HG03108 (cell line): ENCODE data around the gene RIMBP2.
"Not testable (repeated sequence)": the region's sequence is repeated elsewhere in the genome, so short reads cannot be mapped to it uniquely, and the experiment has no call there.

ENCODE experiments used
- ATAC-seq: cut with Tn5 transposase; IDR thresholded peaks from one replicate; pipeline ENCODE4 v1.9.1; 2021; ENCODE audit warnings: moderate library complexity; ENCODE audit not compliant: unreplicated experiment

The RIMBP2 gene

DNA sequence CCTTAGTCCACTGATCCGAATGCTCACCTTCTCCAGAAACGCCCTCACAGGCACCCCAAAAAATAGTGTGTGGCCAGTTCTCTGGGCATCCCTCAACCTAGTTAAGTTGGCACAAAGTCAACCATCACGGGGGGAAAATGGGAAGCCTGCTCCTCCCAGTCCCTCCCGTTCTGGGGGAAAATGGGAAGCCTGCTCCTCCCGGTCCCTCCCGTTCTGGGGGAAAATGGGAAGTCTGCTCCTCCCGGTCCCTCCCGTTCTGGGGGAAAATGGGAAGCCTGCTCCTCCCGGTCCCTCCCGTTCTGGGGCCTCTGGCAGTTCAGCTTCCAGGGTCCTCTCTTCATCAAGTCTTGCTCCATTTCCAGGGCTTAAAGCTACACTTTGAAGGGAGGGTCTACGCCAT is 106.1 kb downstream of the RIMBP2 start:
- no peak for ATAC-seq

DNA sequence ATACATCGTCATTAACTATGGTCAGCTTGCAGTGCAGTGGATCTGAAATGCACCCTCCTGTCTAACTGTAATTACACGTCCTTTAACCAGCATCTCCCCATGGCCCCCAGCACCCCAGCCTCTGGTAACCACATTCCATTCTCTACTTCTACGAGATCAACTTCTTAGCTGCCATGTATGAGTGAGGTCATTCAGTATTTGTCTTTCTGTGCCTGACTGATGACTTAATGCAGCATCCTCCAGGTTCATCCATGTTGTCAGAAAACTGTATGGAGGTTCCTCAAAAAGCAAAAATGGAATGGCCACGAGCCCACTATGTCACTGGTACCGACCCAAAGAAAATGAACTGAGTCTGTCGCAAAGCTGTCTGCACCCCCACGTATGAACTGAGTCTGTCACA is 107.3 kb downstream of the RIMBP2 start:
- ATAC-seq = no peak

DNA sequence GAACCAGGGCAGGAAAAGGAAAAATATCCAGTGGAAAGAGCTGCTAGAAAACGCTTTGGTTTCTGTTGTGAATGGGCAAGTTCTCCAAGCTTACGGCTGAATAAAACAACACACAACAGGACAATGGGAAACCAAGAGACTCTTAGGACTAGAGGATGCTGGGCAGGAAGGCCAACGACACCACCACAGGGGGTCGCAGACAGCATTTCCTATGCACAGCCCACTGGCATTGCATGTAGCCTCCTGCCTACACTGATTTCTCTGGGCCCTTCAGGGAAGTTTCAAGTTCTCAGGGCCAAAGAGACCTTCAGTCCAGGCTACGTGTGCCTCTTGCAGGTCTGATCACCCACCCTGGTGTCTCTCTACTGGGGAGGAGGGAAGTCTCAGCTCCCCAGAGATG is 108.0 kb downstream of the RIMBP2 start:
- ATAC-seq = no peak

DNA sequence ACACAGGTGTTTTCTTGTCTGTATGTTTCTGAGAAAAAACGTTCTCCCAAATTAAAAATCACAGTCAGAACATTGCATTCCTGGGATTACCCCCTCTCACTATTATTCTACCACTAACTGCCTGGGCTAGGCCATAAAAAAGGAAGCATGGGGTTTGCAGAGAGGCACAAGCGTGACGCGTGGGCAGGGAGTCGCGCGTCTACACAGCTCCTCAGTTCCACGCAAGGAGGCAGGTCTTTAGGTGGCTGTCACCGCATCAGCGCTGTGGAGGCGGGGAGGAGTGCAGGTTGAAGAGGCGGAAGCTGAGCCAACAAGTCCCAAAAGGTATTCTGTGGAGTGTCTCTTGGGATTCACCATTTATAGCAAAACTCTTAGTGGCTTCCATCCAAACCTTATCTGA is 109.9 kb downstream of the RIMBP2 start:
- ATAC-seq = no peak

DNA sequence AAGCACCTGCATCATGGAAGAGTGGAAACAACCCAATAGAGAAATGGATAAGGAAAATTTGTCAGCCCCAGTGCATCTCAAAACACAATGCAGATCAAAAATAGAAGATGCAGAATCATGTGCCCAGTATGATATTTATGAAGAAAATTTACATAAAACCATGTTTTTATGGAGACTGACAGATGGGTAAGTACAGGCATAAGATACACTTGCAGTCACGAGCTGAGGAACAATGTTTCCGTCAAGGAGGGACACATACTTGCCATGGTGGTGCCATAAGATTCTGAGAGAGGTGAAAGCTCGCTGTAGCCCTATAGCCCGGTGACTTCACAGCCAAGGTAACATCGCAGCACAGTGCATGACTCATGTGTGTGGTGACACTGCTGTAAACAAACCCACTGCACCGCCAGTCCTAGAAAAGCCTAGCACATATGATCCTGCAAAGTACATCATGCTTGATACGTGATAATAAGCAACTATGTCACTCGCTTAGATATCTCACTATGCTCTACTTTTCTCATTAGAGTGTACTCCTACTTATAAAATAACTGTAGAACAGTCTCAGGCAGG is 112.6 kb downstream of the RIMBP2 start:
- ATAC-seq = no peak

DNA sequence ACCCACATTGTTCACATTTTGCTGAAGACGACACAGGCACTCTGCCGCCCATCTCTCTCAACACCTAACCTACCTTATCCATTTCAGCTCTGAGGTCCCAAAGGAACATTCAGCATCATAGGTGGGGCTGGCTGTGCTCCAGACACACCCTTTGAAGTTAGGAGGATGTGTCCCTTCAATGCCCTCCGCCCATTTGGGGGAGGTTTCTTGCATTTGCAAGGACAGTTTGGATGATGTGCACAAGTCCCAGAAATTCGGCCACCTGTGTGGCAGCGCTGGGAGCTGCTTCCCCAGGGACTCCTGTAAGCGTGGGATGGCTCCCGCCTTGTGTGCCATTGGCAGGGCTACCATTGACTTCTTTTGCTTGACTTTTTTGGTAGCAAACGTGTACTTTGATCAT is 113.8 kb downstream of the RIMBP2 start:
- ATAC-seq = no peak

DNA sequence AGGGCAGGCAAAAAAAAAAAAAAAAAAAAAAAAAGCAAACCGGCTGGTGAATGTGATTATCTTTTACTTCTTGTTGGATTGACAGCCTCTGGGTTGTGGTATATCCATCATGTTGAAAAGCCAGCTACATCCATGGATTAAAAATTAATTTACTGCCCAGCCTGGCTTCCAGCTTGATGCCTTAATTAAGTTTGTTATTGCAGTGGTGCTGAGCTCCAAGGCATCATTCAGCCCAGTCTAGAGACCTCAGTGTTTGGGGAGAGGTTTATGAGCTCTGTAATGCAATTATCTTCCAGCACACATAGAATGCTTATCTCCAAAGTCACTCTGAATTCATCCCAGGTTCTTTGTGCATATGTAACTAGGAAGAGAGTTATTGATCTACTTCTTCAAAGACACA is 114.8 kb downstream of the RIMBP2 start:
- no peak for ATAC-seq

DNA sequence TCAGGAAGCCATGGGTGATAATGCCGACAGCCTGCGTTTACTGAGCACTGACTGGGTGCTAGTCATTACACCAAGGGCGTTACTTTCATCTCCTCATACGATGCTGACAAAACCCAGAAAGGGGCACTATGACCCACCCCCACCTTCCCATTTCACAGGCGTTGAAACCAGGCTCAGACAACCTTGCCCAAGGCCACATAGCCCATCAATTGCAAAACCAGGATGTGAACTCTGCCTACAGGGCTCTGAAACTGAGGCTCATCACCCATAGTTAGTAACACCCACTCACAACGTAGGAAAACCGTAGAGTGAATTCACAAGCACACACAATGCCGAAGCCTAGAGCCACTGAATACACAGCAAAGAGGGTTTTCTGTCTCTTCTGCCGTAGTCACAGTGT is 119.9 kb downstream of the RIMBP2 start:
- ATAC-seq = no peak

DNA sequence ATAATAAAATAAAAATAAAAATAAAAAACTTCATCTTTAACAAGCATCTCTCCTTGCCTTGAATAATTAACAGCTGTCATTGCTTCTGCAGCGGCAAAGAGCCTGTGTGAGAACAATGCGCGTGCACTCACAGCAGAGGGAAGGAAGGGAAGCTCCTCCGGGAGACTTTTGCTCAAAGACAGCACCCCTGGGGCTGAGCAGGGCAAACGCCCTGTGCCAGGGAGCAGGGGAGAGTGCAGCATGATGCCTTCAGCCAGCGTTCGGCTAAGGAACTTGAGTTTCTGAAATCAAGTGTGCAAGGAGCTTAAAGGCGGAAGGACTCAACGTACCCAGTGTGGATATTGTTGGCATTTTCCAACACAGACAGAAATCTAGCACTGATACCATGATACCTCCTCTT is 120.5 kb downstream of the RIMBP2 start:
- ATAC-seq = no peak

DNA sequence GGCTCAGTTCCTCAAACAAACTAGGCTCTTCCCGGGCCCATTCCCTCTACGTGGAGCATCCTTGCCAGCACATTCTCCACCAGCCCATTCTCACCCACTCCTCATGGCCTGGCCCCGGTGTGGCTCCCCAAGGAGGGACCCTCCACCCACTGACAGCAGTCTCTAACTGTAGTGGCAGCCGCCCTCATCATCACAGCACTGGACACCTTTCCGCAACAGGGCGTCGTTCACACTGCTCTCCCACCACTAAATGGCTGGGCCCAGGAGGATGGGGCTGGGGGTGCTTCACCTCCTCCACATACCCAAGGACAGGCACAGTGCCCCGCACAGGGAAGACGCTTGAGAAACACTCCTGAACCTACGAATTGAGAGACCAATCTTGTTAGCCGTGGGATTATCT is 123.0 kb downstream of the RIMBP2 start:
- no peak for ATAC-seq

DNA sequence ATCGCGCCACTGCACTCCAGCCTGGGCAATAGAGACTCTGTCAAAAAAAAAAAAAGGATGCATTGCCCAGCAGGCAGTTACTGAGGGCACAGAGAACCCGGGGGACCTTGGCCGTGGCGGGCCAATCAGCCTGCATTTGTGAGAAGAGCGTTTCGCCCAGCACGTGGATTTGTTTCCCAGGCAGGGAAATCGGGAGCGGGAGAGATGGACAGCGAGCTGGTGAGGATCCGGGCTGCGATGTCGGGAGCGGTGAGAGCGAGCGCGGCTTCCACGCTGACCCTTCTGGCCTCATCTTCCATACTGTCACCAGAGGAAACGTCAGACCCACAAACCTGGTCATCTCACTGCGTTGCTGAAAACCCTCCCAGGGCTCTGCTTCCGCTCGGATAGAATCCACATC is 123.5 kb downstream of the RIMBP2 start:
- ATAC-seq = no peak

DNA sequence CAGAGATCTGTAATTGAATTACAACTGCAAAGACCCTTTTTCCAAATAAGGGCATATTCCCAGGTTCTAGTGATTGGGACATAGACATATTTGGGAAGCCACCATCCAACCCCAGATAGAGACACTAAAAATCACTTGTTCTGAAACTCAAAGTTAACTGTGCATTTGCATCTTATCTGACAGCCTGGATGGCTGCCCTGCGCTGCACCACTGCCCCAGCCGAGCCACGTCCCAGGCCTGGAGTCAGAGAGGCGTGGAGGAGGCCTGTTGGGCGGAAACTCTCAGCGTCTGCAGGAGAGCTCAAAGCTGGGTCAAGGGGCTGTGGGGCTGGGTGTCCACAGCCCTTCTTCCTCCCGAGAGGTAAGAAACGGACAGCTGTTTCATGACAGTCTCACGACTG is 124.4 kb downstream of the RIMBP2 start:
- no peak for ATAC-seq

DNA sequence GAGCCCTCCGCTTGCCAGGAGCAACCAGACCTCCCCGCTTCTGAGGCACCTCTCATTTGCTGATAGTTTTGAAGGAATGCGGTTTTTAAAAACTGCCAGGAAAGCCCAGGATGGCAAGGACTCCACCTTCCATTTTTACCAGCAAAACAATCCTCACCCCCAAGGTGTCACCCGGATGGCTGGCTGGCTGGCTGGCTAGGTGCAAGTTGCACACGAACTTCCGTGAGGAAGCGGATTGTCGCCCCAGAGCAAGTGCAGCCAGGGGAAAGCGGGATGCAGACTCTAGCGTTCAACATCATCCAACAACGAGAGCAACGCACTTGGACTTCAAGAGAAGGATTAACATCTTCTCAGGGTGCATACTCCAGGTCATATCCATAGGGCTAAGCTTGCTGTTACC is 125.4 kb downstream of the RIMBP2 start:
- no peak for ATAC-seq

DNA sequence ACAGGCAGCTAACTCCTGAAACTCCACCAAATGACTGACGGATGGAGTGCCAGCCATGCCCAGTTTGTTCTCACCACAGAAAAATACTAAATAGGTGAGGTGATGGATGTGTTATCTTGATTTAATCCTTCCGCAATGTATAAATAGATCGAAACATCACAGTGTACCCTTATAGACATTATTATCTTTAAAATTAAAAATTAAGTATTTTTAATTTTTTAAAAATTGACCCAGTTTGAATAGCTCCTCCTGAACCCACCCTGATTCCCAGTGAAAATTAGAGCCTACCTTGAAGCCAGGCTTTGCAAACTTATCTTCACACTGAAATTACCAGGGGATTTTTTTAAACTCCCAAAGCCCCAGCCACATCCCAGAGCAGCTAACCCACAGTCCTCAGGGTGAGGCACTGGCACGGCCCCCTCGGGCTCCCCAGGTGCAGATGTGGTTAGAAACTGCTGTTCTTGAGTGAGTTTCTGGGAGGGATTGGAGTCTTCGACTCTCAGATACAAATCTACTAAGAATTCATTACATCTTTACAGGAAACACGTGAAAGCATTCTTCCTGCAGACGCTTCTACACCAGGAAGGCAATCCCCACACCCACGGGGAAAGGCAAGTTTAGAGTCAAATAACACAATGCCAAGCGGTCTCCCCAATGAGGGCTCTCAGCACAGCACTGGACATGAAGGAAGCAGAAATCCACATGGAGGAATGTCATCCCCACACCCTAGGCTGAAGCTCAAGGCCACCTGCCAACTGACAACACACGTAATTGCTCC is 126.4 kb downstream of the RIMBP2 start:
- no peak for ATAC-seq

DNA sequence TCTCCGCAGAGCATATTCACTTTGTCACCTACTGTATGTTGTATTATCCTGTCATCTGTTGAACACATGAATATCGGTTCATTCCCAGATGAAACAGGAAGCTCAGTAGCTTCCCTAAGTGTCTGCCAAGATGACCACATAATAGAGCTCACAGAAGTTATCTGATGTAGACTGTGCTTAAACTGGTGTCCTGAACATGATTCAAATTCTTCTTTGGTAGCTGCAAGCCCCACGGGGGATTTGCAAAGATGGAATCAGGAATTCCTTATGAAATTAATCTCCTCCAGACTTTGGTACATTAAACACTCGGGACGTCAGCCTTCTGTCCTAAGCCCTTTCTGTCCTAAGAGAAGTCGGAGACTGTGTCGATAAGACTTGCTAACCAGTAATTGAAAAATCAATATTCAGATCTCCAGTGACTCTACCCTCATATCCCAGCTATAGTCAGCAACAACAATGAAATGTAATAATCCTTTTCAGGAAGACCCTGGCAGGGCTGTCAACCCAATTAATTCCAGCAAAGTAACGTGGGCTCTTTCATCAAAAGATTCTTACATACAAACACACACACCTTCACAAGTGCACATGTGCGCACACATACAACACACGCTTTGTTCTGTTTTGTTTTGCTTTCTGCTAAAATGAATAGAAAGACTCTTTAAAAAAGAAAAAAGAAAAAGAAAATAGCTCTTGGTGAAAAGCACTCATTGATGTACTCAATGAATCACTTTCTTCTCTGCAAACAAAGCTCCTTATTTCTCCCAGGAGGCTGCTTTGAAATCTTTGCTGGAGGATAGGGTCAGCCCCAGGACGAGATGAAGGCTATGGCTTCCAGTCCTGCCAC is 127.2 kb downstream of the RIMBP2 start:
- ATAC-seq = no peak

DNA sequence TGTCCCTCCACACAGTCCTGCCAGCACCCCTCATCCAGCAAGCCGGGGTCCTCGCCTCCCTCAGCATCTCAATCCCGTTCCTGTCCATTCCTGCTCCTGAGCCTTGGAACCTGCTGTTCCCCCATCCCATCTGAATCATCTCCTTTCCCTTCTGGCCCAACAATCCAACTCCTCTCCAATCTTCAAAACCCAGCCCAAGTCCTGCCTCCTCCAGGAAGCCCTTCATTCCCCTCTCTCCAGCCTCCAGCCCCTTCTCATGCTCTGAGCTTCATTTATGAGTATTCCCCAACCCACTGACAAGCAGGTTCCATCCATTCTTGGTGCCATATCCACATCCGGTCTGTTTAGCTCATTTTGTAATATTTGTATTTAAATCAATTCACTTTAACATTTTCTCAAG is 128.1 kb downstream of the RIMBP2 start:
- no peak for ATAC-seq

DNA sequence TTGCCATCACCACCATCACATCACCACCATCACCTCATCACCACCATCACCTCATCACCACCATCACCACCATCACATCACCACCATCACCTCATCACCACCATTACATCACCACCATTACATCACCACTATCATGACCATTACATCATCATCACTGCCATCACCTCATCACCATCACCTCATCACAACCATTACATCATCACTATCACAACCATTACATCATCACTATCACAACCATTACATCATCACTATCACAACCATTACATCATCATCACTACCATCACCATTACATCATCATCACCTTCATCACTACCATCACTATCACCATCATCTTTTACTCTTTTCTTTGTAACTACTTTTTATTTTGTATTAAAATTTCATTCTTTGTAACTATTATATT is 131.6 kb downstream of the RIMBP2 start:
- not testable (repeated sequence) for ATAC-seq

DNA sequence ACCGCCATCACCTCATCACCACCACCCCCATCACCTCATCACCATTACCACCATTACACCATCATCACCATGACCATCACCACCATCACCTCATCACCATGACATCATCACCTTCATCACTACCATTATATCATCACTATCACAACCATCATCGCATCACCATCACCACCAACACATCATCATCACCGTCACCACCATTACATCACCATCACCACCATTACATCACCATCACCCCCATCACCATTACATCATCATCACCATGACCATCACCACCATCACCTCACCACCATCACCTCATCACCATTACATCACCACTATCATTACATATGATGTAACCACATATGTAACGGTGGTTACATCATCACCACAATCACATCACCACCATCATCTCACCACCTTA is 132.3 kb downstream of the RIMBP2 start:
- no peak for ATAC-seq

DNA sequence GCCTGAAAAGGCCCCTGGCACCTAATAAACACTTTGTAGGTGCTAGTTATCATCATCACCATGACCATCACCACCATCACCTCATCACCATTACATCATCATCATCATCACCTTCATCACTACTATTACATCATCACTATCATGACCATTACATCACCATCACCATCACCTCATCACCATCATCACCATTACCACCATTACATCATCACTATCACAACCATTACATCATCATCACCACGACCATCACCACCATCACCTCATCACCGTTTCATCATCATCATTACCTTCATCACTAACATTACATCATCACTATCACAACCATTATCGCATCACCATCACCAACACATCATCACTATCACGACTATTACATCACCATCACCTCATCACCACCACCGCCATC is 132.8 kb downstream of the RIMBP2 start:
- no peak for ATAC-seq

DNA sequence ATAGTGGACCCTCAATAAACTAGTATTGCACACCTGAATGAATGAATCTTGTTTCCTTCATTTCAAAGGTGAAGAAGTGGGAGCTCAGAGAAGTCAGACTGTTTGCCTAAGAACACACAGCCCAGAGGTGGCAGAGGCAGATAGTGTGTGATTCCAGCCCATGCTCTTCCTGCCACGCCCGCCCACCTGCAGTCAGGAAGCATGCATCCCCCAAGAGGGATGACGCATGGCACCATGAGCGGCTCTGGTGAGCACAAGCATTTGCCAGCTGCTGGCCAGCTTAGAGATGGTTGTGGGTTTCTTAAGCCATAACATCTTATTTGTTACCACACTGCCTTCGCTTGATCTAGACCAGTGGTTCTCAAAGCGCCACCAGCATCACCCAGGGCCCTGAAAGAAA is 133.8 kb downstream of the RIMBP2 start:
- no peak for ATAC-seq

DNA sequence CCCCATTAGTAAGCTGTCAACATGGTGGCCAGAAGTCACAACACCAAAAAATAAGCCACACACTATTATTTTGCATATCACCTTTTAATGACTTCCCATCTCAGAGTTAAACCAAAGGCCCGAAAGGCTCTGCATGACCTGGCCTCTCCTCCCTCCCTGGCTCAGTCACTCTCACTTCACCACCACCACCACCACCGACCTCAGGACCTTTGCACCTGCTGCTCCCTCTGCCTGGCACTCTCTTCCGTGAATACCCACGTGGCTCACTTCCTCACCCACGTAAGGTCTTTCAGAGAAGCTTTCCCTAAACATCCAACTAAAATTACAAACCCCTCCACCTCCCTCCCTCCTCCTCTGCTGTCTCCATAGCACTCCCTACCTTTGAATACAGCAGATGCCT is 134.3 kb downstream of the RIMBP2 start:
- ATAC-seq = no peak

DNA sequence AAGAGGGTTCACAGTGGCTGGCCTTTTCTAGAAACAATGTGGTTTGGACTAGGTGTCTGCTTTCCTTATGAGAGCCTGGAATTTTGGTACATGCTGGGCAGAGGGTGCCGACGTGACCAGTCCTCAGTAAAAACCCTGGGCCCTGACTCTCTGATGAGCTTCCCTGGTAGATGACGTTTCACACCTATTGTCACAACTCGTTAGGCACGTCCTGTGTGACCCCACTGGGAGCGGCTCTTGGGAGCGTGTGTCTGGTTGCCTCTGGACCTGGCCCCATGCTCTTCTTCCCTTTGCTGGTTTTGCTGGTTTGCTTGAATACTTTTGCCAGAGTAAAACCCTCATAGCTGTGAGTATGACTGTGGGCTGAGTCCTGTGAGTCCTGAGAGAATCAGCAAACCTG is 136.9 kb downstream of the RIMBP2 start:
- ATAC-seq = no peak
